NCI-H187 treated with DMSO at 0.1 percent for 48 hours (cell line): ENCODE measurements around the gene RUVBL2.

ENCODE experiments used
- DNase-seq: peaks from one replicate; lab custom pipeline; 2025; lab: John Stamatoyannopoulos, UW

RUVBL2 gene

DNA sequence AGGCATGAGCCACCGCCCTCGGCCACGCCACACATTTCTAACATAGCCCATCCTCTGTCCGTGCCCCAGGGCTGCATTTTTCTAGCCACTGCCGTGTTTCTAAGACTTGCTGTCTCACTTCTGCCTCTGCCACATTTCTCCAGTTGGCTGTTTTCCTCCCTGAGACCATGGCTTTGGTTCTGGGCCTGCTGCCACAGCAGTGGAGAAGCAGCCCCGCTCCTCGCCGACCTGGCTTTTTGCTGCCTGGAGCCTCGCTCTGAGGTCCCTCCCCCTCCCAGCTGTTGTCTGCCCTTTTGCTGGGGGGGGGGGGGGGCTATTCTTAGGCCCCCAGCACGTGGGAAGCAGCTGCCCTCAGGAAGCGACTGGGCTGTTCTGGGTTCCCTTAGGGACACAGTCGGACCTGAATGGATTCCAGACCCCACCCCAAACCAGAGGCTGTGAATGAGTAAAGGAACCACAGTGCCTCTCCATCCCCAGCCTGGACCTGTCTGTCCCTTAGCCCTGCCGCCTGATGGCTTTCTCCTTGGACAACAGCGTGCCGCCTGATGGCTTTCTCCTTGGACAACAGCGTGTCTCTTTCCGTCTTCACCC, 3.9 kb upstream of the RUVBL2 start:
- no peak for DNase-seq

- DNase-seq: no peak
Measured at GRCh38 chr19:48990400-48990799, 3.3 kb upstream of the RUVBL2 start.

- DNase-seq: no peak
Measured at GRCh38 chr19:48991011-48991609, 2.6 kb upstream of the RUVBL2 start.

DNA sequence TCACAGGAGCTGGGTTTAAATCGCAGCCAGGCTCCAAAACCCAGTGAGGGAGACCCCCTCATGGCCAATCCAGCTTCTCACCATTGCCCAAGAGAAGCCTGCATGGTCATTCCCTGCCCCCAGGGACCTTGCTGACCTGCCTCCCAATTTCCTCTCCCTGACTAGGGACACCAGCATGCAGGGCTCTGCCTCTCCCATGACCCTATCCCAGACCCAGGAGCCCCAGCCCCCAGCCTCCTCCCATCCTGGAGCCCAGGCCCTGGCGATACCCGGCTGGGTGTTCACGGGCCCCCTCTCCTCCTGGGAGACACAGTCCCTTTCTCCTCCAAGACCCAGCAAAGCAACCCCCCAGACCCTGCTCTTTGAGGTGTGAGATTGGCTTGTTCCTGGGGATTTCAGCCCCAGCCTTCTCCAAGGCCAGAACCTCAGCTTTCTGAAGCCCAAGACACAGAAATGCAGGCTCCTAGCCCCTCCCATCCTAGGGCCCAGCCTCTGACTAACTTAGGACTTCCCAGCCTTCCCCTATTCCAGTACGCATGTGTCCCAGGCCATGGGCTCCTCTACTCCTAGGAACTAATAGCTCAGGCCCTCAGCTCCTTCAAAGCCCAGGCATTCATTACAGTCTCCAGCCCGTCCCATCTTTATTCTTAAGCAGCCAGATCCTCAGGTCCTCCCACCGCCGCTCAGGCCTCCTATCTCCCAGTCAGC, 1.7 kb upstream of the RUVBL2 start:
- DNase-seq: no peak

DNA sequence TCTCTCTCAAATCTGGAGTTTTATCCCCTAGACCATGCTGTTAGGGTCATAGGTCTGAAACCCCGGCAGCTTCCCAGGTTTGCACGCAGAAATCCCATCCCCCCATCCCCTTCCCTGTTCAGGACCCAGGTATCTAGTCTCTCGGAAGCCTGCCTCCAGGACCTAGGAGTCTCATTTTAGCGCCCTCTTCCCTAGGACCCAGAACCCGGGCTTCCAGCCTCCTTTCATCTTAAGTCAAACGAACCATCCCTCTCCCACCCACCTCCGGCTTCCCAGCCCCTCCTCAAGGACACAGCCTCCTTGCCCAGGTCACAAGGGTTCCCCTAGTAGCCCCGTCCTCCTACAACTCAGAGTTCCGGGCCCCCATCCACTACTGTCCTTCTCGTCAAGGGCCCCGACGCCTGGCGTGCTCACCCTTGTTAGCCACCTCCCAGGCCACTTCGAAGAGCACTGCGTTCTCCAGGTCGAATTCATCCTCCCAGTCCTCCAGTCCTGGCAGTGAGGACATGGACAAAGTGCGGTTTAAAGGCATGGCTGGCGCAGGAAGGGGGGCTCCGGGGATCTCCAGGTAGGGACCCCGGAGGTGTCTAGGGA, 1.0 kb upstream of the RUVBL2 start:
- DNase-seq: no peak

DNA sequence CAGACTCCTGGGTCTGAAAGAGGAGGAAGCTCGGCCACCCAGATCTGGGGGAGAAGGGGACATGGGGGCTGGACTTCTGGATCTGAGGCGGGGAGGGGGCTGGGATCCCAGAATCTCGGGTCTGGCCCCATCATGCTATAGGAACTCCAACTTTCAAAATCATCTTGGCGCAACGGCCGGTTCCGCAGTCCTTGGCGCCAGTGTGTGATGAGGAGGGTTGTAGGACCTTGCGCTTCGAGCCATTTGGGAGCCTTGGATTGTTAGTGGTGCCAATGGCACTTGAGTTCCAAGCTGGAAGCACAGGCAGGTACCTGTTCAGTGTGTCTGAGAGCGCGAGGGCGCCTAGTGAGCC, 324 bp downstream of the RUVBL2 start:
- no peak for DNase-seq

- no peak for DNase-seq
Measured at GRCh38 chr19:48997972-48998371, 4.3 kb downstream of the RUVBL2 start.

DNA sequence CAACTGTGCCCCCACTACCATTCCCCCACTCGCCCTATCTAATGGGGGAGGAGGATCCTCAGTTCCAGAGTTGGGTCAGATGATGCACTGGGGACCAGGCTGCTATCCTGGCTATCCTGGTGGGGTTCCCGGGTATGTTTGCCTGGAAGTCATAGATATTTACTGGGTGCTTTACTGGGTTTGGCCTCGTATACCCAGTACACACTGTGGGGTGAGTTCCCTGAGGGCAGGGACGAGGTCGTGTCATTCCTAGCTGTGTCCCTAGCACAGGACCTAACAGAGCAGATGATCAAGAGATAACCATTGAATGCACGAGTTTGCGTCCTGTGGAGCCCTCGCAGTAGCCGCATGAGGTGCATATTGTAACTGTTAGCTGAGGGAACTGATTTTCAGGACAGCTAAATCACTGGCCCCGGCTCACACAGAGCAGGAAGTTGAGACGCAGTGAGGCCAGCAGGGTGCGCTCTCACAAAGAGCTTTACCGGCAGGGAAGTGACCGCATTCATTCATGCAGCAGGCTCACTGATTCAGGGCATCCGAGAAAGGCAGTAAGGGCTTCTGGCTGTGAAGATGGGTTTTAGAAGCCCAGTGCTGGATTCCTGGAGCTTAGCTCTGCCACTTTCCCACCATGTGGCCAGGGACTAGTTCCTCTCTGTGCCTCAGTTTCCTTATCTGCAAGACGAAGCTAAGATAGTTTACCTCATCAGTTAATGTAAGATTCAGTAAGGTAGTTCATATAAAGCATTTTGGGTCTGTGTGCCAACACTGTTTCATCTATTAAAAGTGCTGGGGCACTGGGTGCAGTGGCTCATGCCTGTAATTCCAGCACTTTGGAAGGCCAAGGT, 6.0 kb downstream of the RUVBL2 start:
- no peak for DNase-seq

DNA sequence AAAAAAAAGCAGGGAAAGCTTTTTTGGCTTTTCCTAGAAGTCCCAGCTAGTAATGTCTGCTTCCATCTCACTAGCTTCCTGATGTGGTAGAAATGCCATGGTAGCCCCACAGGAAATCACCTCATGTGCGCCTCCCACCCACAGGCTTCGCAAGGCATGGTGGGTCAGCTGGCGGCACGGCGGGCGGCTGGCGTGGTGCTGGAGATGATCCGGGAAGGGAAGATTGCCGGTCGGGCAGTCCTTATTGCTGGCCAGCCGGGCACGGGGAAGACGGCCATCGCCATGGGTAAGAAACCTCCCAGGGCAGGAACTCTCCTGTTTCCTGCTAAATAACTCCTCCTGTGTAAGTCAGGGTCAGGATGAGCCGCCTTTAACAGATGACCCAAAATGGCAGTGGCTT, 10.4 kb downstream of the RUVBL2 start:
- no peak for DNase-seq

GRCh38 chr19:49004964-49005614, 11.4 kb downstream of the RUVBL2 start:
- DNase-seq: no peak

GRCh38 chr19:49006905-49007304, 13.2 kb downstream of the RUVBL2 start:
- DNase-seq: no peak

DNA sequence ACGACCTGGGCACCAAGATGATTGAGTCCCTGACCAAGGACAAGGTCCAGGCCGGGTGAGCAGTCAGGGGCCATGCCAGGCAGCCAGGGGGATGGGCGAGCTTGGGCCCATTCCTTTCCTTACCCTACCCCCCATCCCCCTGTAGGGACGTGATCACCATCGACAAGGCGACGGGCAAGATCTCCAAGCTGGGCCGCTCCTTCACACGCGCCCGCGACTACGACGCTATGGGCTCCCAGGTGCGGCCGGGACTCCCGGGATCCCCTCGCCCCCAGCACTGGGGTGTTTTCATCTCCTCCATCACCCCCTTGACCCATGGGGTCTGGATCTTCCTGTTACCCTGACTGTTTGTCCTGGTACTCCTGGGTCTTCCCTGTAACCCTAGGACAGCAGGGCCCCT, 16.1 kb downstream of the RUVBL2 start:
- no peak for DNase-seq

GRCh38 chr19:49010453-49010852, 16.8 kb downstream of the RUVBL2 start:
- no peak for DNase-seq

- no peak for DNase-seq
Measured at GRCh38 chr19:49011194-49011593, 17.5 kb downstream of the RUVBL2 start.

DNA sequence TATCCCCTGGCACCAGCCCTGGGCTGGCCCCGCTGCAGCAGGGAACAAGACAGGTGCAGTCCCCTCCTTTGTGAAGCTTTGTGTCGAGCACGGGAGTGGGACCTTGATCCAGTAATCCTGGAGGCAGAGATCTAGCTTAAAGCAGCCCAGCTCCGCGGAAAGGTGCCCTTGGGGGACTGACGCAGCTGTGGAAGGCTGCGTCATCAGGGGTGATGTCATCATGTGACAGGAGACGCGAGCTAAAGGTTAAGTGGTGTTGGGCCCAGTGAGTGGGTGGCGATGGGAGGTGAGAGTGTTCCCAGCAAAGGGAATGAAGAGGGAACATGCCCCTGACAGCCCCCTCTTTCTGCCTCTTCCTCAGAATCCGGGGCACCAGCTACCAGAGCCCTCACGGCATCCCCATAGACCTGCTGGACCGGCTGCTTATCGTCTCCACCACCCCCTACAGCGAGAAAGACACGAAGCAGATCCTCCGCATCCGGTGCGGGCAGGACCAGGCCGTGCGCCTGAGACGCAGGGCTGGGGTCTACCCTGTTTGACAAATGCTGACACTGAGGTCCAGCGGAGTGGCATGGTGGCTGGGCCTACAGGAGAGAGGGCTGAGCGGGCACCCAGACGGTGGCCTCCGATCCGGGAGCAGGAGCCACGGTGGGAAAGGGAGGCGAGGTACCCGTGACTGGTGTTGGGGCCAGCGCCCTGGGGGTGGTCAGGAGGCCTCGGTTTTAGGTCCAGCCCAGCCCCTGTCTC, 20.6 kb downstream of the RUVBL2 start:
- DNase-seq: no peak

DNA sequence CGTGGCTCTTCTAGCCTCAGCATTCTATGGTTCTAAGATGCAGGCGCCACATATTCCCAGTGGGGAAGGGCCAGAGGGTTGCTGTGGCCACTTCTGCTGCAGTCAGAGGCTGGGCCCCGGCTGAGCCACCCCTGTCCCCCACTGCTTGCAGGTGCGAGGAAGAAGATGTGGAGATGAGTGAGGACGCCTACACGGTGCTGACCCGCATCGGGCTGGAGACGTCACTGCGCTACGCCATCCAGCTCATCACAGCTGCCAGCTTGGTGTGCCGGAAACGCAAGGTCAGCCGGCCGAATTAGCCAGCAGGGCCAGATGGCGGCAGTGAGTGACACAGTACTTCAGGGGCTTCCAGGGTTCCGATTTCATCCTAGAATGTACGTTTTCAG, 21.2 kb downstream of the RUVBL2 start:
- DNase-seq: no peak

DNA sequence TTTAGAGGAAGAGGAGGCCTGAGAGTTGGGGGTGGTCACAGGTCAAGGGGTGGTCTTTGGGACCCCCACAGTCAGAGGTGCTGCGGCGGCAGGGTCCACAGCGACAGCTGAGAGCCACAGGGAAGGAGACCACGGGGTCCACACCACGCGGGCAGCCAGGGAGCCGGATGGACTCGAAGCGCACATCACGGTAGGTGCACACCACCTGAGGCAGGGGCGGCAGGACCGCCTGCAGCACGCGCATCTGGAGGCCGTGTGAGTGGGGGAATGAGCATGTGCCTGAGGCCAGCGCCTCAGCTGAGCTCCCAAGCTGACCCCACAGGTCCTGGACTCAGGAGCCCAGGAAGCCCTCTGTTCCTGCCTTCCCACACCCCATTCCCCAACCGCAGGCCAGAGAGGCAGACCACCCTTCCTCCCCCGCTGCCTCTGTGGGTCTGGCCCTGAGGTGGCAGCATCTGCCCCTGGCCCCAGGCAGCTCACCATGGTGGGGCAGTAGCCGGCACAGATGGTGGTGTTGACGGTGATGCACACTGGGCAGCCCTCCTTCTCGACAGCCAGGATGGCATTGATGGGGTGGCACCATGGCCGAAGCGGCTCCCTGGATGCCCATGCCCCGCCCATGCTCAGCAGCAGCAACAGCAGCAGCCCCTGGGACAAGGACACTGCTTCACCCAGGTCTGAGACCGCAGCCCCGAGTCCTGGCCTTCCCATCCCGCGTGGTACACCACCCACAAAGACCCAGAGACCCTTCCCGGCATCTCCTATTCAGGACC, 22.6 kb downstream of the RUVBL2 start:
- no peak for DNase-seq

DNA sequence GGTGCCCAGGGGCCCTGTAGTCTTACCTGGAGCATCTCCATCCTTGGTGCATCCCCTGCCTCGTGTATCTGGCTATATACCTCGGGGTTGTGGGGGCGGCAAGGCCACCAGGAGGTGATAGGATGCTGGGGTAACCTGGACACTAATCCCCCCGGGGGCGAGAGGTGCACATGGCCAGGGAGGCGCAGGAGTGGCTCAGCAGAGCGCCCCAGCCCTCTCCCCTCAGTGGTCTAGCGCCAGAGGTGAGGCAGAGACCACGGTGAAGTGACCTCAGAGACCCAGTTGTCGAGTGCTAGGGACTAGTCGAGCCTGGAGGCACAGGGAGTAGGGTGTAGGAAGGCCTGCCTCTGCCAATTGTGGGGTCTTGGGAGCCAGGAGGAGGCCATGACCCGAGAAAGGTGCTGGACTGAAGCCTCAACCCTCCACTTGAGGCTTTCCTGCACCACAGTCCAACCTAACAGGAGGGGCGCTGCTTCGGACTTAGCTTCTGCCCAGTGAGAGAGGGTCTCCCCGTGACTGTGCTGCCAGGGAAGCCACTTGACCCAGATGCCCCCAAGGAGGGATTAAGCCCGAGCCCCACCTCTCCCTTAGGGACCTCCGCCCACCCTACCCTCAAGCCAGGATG, 23.5 kb downstream of the RUVBL2 start, which contains the start of gene LHB:
Gene LHB, minus strand, starts transcription at position 51 of the 625 bp plus-strand sequence. Its CDS starts 10 bp downstream, at position 41.
- DNase-seq: no peak

DNA sequence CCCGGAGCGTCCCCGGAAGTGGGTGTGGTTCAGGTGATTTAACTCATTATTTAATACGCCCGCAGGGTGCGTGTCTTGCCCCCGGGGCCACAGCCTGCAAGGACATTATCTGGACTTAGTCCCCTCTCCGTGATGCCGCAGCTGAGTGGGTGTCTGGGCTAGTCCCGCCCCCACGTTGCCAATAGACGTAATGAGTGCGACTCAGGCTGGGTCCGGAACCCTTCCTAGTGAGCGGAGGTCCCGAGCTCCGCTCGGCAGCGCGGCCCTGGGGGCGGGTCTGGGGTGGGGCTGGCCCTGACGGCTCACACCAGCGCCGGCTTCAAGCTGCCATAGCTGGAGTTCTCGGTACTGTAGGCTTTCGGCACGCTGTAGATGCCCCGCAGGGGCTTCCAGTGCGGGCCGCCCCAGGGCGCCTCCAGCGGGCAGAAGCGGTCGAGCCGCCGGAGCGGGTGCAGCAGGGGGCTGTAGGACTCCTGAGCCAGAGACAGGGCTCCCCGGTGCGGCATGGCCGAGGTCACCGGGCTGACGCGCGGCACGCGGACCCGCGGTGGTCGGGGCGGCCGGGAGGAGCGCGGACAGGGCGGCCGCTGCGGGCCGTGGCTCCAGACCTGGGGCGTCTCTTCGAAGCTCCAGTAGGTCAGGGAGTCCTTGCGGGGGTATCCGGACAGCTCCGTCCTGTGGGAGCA, 24.1 kb downstream of the RUVBL2 start:
- no peak for DNase-seq
